WI38 (cell line): ENCODE data around the gene ABCA5.
A peak's percentile ranks its signal among the peaks of the same experiment; 100 is the strongest.

Experiments
- H3K4me3 ChIP-seq: 2 replicates; pipeline ENCODE4 v1.5.1; 2011; ENCODE audit warnings: low read depth, mild to moderate bottlenecking, control low read depth, low read length
- CTCF ChIP-seq: IDR thresholded peaks from 2 replicates; pipeline ENCODE4 v1.5.1; 2012; ENCODE audit warnings: low read depth, mild to moderate bottlenecking, control low read depth, low read length

ABCA5 gene

GRCh38 chr17:69327060-69327831, at the start of gene ABCA5:
Gene ABCA5 (minus strand): TSS chr17:69327133. CDS start chr17:69314415, 12,718 bp downstream.
- TF ChIP-seq CTCF, result no peak
- peak within 1 kb of the TSS; percentile 43 for H3K4me3 ChIP-seq

- TF ChIP-seq CTCF, result no peak
- no peak overlapping the region for H3K4me3 ChIP-seq
Observed at GRCh38 chr17:69375229-69375628, 48.3 kb upstream of the ABCA5 start.

- H3K4me3 ChIP-seq, result no peak overlapping the region
- TF ChIP-seq CTCF, result no peak
Observed at GRCh38 chr17:69373069-69373468, 46.1 kb upstream of the ABCA5 start.

- no peak overlapping the region for H3K4me3 ChIP-seq
- TF ChIP-seq CTCF, result no peak
Observed at GRCh38 chr17:69367298-69367697, 40.4 kb upstream of the ABCA5 start.

GRCh38 chr17:69363488-69364210, 36.7 kb upstream of the ABCA5 start:
- TF ChIP-seq CTCF, result no peak
- no peak overlapping the region for H3K4me3 ChIP-seq

- no peak overlapping the region for H3K4me3 ChIP-seq
- TF ChIP-seq CTCF, result no peak
Observed at GRCh38 chr17:69361156-69361555, 34.2 kb upstream of the ABCA5 start.
